Smooth muscle cell (in vitro differentiated cells): ENCODE results near the gene RAB6B. TPM values are rescaled to one million over a fixed set of nuclear protein-coding genes. Genes with fewer than 3 reads are reported as not detected.

ENCODE experiments used
- DNase-seq: peaks from one replicate; lab custom pipeline; 2025; ENCODE audit not compliant: unreplicated experiment; lab: John Stamatoyannopoulos, UW
- H2AFZ ChIP-seq: fragments of 200-600 bp; sonication (generic); 2 replicates; pipeline ENCODE4 v1.6.0; 2016; ENCODE audit warnings: antibody characterized with exemption, low read depth, mild to moderate bottlenecking
- H3F3A ChIP-seq: fragments of 200-600 bp; sonication (generic); 2 replicates; pipeline ENCODE4 v1.6.0; 2017; ENCODE audit warnings: antibody characterized with exemption, low read depth
- H3K27ac ChIP-seq: fragments of 200-600 bp; sonication (generic); 2 replicates; pipeline ENCODE4 v1.5.1; 2016; ENCODE audit warnings: low read depth, mild to moderate bottlenecking
- H3K27me3 ChIP-seq: fragments of 200-600 bp; sonication (generic); 2 replicates; pipeline ENCODE4 v1.6.1; 2016; ENCODE audit warnings: low read depth, mild to moderate bottlenecking
- H3K36me3 ChIP-seq: fragments of 200-600 bp; sonication (generic); 2 replicates; pipeline ENCODE4 v1.5.1; 2016; ENCODE audit warnings: low read depth
- H3K4me1 ChIP-seq: fragments of 200-600 bp; sonication (generic); 2 replicates; pipeline ENCODE4 v1.5.1; 2016; ENCODE audit warnings: low read depth
- H3K4me2 ChIP-seq: fragments of 200-600 bp; sonication (generic); 2 replicates; pipeline ENCODE4 v1.6.0; 2016; ENCODE audit warnings: mild to moderate bottlenecking
- H3K4me3 ChIP-seq: fragments of 200-600 bp; sonication (generic); 2 replicates; pipeline ENCODE4 v1.5.1; 2016; ENCODE audit warnings: mild to moderate bottlenecking
- H3K79me2 ChIP-seq: fragments of 200-600 bp; sonication (generic); 2 replicates; pipeline ENCODE4 v1.6.0; 2016; ENCODE audit warnings: low read depth, mild to moderate bottlenecking
- H3K9ac ChIP-seq: fragments of 200-600 bp; sonication (generic); 2 replicates; pipeline ENCODE4 v1.6.0; 2016; ENCODE audit warnings: low read depth
- H3K9me3 ChIP-seq: fragments of 200-600 bp; sonication (generic); replicated peaks from 2 replicates; pipeline ENCODE4 v1.5.1; 2016; ENCODE audit warnings: low read depth
- H4K20me1 ChIP-seq: fragments of 200-600 bp; sonication (generic); 2 replicates; pipeline ENCODE4 v1.6.0; 2016; ENCODE audit warnings: low read depth
- WGBS: methylation state at CpG from one replicate; pipeline ENCODE4 v1.1.7; 2016; ENCODE audit warnings: low lambda C conversion rate; 5-methylcytosine and 5-hydroxymethylcytosine counted together
- polyA plus RNA-seq: library from polyadenylated mRNA; unstranded; fragments of >200 nt; fragmentation: Nextera tagmentation; extraction: Ambion mirVana; gene quantifications from 2 replicates; pipeline ENCODE4 v1.2.1, GENCODE V29; 2016
- total RNA-seq: library from RNA; depleted of rRNA; stranded (reverse); fragments of >200 nt; gene quantifications from 2 replicates; pipeline ENCODE4 v1.2.3, GENCODE V29; 2014
- TF ChIP-seq, protein P1 (sequence below): fragments of 200-600 bp; sonication (generic); IDR thresholded peaks from 2 replicates; pipeline ENCODE4 v1.5.1; 2017; ENCODE audit warnings: borderline replicate concordance, mild to moderate bottlenecking, antibody characterized with exemption; ENCODE audit not compliant: insufficient read depth, poor library complexity, severe bottlenecking

The RAB6B gene
- total and polyA plus RNA-seq, 2 experiments from 2014 or later, result 1.2 to 2.0 TPM

DNA sequence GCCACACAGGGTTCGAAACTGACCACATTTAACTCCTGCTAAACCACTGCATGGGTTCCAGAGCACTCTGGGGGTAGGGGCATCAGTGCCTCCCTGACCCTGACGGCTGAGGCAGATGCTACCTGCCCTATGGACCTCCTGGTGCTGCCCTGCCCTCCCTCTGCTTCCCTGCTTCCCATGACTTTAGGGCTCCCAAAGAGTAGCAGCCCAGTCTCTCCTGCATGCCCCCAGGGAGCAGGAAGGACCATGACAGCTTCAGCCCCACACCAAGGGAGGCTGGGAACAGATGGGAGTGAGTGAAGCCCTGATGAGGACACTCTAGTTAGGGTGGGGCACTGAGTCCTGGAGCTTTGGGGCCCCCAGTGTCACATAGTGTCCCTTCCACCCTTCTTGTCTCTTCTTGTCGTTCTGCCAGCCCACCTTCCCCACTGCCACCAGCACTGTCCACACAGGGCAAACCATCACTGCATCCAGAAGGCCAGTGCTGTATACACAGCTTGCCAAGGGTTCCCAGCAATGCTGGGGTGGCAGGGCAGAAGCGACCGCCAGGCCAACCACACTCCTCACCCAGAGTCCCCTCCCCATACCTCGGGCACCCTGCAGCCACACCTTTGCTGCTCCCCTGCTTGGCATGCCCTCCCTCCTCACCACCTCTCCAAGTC is 59.1 kb downstream of the RAB6B start:
- Histone ChIP-seq H3K9me3 (no peaks in the 10 kb centered on the region), H3K4me1 (no peaks in the 10 kb centered on the region), H3K27me3 (no peaks in the 10 kb centered on the region), H3K4me3 (no peak overlapping the region), H3K4me2 (no peak overlapping the region), H3K9ac (no peak overlapping the region), H3F3A (no peaks in the 10 kb centered on the region), H4K20me1 (no peaks in the 10 kb centered on the region), H3K36me3 (no peaks in the 10 kb centered on the region), H2AFZ (no peak overlapping the region), H3K79me2 (no peaks in the 10 kb centered on the region), H3K27ac (no peak overlapping the region)
- TF ChIP-seq, protein P1, sequence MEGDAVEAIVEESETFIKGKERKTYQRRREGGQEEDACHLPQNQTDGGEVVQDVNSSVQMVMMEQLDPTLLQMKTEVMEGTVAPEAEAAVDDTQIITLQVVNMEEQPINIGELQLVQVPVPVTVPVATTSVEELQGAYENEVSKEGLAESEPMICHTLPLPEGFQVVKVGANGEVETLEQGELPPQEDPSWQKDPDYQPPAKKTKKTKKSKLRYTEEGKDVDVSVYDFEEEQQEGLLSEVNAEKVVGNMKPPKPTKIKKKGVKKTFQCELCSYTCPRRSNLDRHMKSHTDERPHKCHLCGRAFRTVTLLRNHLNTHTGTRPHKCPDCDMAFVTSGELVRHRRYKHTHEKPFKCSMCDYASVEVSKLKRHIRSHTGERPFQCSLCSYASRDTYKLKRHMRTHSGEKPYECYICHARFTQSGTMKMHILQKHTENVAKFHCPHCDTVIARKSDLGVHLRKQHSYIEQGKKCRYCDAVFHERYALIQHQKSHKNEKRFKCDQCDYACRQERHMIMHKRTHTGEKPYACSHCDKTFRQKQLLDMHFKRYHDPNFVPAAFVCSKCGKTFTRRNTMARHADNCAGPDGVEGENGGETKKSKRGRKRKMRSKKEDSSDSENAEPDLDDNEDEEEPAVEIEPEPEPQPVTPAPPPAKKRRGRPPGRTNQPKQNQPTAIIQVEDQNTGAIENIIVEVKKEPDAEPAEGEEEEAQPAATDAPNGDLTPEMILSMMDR, result no peak
- 88% methylated on average over 6 of the region's 6 CpGs for WGBS
- DNase-seq, result no peak

DNA sequence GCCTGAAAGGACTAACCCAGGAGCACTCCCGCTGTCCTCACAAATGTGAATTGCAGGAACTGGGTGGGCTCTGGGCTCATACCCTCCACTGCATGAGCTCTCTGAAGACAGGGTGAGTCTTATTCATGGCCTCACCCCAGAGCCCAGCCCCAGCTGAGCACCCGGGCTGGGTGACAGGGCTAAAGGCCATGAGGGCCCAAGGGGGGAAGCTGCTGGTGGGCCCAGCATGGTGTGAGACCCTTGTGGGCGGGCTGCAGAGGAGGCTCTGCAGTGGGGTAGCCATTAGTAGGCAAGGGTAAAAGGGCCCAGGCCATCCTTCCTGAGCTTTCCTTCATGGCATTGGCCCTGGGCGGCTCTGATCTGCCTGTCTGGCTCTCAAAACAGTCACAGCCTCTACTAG is 59.7 kb downstream of the RAB6B start:
- Histone ChIP-seq H2AFZ (no peak overlapping the region), H3F3A (no peaks in the 10 kb centered on the region), H3K36me3 (no peaks in the 10 kb centered on the region), H3K4me2 (no peak overlapping the region), H3K27ac (no peak overlapping the region), H3K4me3 (no peak overlapping the region), H3K27me3 (no peaks in the 10 kb centered on the region), H3K9me3 (no peaks in the 10 kb centered on the region), H3K9ac (no peak overlapping the region), H3K4me1 (no peaks in the 10 kb centered on the region), H4K20me1 (no peaks in the 10 kb centered on the region), H3K79me2 (no peaks in the 10 kb centered on the region)
- TF ChIP-seq, protein P1, result no peak
- WGBS, result 84% methylated on average over 4 of the region's 4 CpGs
- no peak for DNase-seq

DNA sequence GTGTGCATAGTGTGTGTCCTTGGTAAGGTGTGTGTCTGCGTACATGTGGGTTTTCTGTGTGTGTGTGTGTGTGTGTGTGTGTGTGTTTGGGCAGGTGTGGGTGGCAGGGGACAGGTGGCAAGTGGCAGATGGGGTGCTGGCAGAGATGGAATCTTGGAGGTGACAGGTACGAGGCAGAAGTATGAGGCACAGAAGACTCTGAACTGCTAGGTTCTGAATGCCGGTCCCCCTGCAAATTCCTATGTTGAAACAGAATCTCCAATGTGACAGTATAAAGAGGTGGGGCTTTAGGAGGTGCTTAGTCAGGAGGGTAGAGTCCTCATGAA is 60.3 kb downstream of the RAB6B start:
- no peak overlapping the region for H3K27ac ChIP-seq
- 93% methylated on average over 3 of the region's 3 CpGs for WGBS
- TF ChIP-seq, protein P1, result no peak
- no peak overlapping the region for H3K9ac ChIP-seq
- H3K27me3 ChIP-seq, result no peaks in the 10 kb centered on the region
- no peaks in the 10 kb centered on the region for H3K79me2 ChIP-seq
- H3K4me3 ChIP-seq, result no peak overlapping the region
- no peaks in the 10 kb centered on the region for H3K9me3 ChIP-seq
- H3F3A ChIP-seq, result no peaks in the 10 kb centered on the region
- no peak for DNase-seq
- no peaks in the 10 kb centered on the region for H3K4me1 ChIP-seq
- no peaks in the 10 kb centered on the region for H3K36me3 ChIP-seq
- no peak overlapping the region for H3K4me2 ChIP-seq
- H4K20me1 ChIP-seq, result no peaks in the 10 kb centered on the region
- H2AFZ ChIP-seq, result no peak overlapping the region
